ENCODE measurements around the gene EVA1C. TPM values are rescaled to one million over a fixed set of nuclear protein-coding genes. Genes with fewer than 3 reads are reported as not detected.
"Not testable (repeated sequence)": the region's sequence is repeated elsewhere in the genome, so short reads cannot be mapped to it uniquely, and the experiment has no call there.

The EVA1C gene
- total RNA-seq, 1 experiment from 2014 or later, result 16.1 TPM

GRCh38 chr21:32560896-32561295 lies 148.4 kb downstream of the EVA1C start:
- Histone ChIP-seq H3K27ac (ENCODE audit: low read length) (no peak overlapping the region), H3K9ac (ENCODE audit: low read length) (no peak overlapping the region), H3F3A (ENCODE audit: low read length, unreplicated experiment) (no peaks in the 10 kb centered on the region), H4K20me1 (ENCODE audit: low read length) (no peaks in the 10 kb centered on the region), H3K9me3 (ENCODE audit: low read length) (no peaks in the 10 kb centered on the region), H3K9me2 (replicated peaks; ENCODE audit: low read length) (no peaks in the 10 kb centered on the region), H3K27me3 (ENCODE audit: low read length) (no peaks in the 10 kb centered on the region), H2AFZ (ENCODE audit: low read length) (no peak overlapping the region), H3K36me3 (ENCODE audit: low read depth, low read length) (no peaks in the 10 kb centered on the region), H3K79me2 (ENCODE audit: low read length) (no peaks in the 10 kb centered on the region), H3K4me1 (ENCODE audit: insufficient read depth, low read length) (no peaks in the 10 kb centered on the region), H3K4me2 (ENCODE audit: low read length) (no peak overlapping the region), H3K4me3 (ENCODE audit: low read length) (no peak overlapping the region)
- POLR2A ChIA-PET (ENCODE audit: unreplicated experiment), result no interaction called here
- CTCF ChIA-PET, result no interaction called here
- intact Hi-C loops (cut with micrococcal nuclease), result no loop called here
- TF ChIP-seq CTCF (conservative IDR thresholded peaks at IDR 0.05; ENCODE audit: low read depth, low read length), result no peak
- TF ChIP-seq EZH2 (IDR thresholded peaks at IDR 0.05; ENCODE audit: low read length, unreplicated experiment), result no peak
- no peak for TF ChIP-seq EZH2phosphoT487 (IDR thresholded peaks at IDR 0.05; ENCODE audit: borderline replicate concordance, low read length)
- DNase-seq (no peak), ATAC-seq (no peak)
- no TSS peak for BruUV-seq (replicated peaks)

DNA sequence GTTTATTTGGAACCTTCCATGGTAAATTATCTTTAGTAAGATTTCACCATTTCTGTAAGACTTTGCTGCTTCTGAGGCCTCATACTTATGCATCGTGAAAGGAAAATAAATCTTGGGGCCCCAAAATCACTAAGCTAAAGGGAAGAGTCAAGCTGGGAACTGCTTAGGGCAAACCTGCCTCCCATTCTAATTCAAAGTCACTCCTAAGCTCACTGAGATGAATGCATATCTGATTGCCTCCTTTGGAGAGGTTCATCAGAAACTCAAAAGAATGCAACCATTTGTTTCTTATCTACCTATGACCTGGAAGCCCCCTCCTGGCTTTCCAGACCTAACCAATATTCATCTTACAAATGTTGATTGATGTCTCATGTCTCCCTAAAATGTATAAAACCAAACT lies 149.0 kb downstream of the EVA1C start:
- H4K20me1 ChIP-seq (ENCODE audit: low read length); H3K4me3 ChIP-seq (ENCODE audit: low read length); CTCF ChIA-PET; H3K4me1 ChIP-seq (ENCODE audit: insufficient read depth, low read length); DNase-seq; BruUV-seq (replicated peaks); H3K9me3 ChIP-seq (ENCODE audit: low read length); intact Hi-C loops (cut with micrococcal nuclease); H3K36me3 ChIP-seq (ENCODE audit: low read depth, low read length); ATAC-seq; H3F3A ChIP-seq (ENCODE audit: low read length, unreplicated experiment); H2AFZ ChIP-seq (ENCODE audit: low read length); H3K79me2 ChIP-seq (ENCODE audit: low read length); H3K9ac ChIP-seq (ENCODE audit: low read length); H3K27ac ChIP-seq (ENCODE audit: low read length); H3K9me2 ChIP-seq (replicated peaks; ENCODE audit: low read length); H3K4me2 ChIP-seq (ENCODE audit: low read length); H3K27me3 ChIP-seq (ENCODE audit: low read length); POLR2A ChIA-PET (ENCODE audit: unreplicated experiment): not testable (repeated sequence)

DNA sequence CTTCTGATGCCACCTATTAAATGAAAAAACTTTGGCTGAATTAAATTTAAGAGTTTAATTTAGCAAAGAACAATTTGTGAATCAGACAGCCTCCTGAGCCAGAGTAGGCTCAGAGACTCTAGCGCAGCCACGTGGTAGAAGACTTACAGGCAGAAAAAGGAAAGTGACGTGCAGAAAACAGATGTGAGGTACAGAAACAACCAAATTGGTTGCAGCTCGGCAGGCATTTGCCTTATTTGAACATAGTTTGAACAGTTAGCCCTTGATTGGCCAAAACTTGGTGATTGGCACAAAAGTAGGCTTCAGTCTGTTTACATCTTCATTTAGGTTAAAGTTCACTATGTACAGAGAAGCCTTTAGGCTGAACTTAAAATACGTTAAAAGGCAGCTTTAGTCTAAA lies 149.9 kb downstream of the EVA1C start:
- CTCF ChIA-PET, result no interaction called here
- intact Hi-C loops (cut with micrococcal nuclease), result no loop called here
- DNase-seq (no peak), ATAC-seq (no peak)
- H3K4me1 ChIP-seq (ENCODE audit: insufficient read depth, low read length), result no peaks in the 10 kb centered on the region
- no TSS peak for BruUV-seq (replicated peaks)
- TF ChIP-seq EZH2 (IDR thresholded peaks at IDR 0.05; ENCODE audit: low read length, unreplicated experiment) (no peak), EZH2phosphoT487 (IDR thresholded peaks at IDR 0.05; ENCODE audit: borderline replicate concordance, low read length) (no peak), CTCF (conservative IDR thresholded peaks at IDR 0.05; ENCODE audit: low read depth, low read length) (no peak)
- H3K27me3 ChIP-seq (ENCODE audit: low read length), result no peaks in the 10 kb centered on the region
- no peak overlapping the region for H3K27ac ChIP-seq (ENCODE audit: low read length)
- H4K20me1 ChIP-seq (ENCODE audit: low read length), result no peaks in the 10 kb centered on the region
- no peaks in the 10 kb centered on the region for H3K36me3 ChIP-seq (ENCODE audit: low read depth, low read length)
- no peaks in the 10 kb centered on the region for H3K9me2 ChIP-seq (replicated peaks; ENCODE audit: low read length)
- H3K9me3 ChIP-seq (ENCODE audit: low read length), result no peaks in the 10 kb centered on the region
- no peak overlapping the region for H3K9ac ChIP-seq (ENCODE audit: low read length)
- H3K4me3 ChIP-seq (ENCODE audit: low read length), result no peak overlapping the region
- H2AFZ ChIP-seq (ENCODE audit: low read length), result no peak overlapping the region
- no peaks in the 10 kb centered on the region for H3F3A ChIP-seq (ENCODE audit: low read length, unreplicated experiment)
- POLR2A ChIA-PET (ENCODE audit: unreplicated experiment), result no interaction called here
- H3K79me2 ChIP-seq (ENCODE audit: low read length), result no peaks in the 10 kb centered on the region
- H3K4me2 ChIP-seq (ENCODE audit: low read length), result no peak overlapping the region
